GM21390 (cell line): ENCODE results near the gene NEUROD2.
A peak's percentile ranks its signal among the peaks of the same experiment; 100 is the strongest.

Experiments used
- ATAC-seq: cut with Tn5 transposase; IDR thresholded peaks from one replicate; pipeline ENCODE4 v1.9.1; 2021; ENCODE audit not compliant: unreplicated experiment

The NEUROD2 gene

GRCh38 chr17:39635614-39636176 lies 28.0 kb upstream of the NEUROD2 start:
- ATAC-seq, result no peak

DNA sequence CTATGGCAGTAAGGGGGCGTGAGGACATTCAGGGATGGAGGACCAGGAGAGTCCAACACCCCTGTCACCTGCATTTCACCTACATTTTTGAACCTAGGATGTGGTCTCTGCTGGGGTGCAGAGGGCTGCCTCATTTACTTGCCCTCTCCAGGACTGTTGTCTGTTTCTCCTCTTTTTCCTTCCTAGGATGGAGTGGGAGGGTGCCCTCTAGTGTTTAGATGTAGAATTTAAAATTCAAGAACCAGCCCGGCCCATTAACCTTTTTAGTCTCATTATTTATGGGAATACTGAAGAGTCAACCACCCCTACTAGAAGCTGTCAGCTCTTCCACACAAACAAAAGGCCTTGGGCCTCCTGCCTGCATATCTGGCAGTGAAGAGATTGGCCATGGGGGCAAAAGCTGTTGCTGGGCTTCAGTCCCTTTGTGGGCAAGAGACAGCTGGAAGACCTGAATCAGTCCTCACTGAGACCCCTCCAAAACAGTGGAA lies 26.7 kb upstream of the NEUROD2 start:
- ATAC-seq, result no peak

DNA sequence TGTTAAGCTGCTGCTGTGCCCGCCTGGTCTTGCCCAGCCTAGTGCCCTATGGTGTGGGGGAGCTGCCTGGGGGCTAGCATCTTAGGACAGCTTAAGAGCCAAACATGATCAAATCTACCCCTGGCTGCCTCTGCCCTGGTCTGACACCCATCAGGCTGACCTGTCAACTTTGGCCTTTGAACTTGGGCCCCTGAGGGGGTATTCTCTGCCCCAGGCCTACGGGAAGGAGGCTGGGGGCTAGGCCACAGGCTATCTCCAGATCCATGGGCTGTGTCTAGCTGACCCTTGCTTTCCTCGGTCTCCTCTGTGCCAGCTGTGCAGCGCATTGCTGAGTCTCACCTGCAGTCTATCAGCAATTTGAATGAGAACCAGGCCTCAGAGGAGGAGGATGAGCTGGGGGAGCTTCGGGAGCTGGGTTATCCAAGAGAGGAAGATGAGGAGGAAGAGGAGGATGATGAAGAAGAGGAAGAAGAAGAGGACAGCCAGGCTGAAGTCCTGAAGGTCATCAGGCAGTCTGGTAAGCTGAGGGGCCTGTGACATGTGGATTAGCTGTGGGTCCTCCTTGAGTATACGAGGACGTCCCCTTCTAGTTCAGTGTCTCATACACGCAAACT lies 26.0 kb upstream of the NEUROD2 start:
- no peak for ATAC-seq

DNA sequence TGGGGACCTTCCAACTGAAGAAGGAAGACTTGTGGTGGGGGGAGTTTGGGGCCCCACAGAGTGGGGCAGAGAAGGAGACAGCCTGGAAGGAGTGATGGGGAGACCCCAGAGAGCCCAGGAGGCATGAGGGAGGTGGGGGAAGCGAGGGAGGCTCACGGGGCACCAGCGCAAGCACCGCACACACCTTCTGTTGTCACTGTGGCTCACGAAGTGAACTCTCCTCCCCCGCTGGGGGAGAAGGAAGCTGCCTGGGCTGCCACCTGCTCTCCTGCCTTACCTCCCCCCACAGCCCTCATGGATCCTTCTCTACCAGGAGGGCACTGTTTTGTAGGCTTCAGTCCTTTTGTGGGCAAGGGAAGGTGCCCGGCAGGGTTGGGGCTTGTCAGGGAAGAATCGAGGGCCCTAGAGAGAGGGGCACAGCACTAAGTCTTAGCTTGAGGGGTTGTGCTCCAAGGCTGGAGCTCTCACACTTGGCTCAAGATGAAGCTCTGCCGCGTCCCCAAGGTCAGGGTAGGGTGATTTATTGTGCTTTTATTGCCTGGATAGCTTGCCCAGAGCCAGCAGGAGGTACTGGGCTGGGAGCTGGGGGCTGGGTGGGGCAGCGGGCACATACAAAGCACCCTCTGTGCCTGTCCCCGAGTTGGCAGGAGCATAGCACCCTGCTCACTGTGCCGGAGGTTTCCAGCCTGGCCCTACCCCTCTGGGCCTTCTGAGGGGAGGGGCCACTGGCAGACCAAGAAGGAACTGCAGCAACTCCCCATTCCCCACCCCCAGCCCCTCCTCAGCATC lies 24.6 kb upstream of the NEUROD2 start:
- no peak for ATAC-seq

GRCh38 chr17:39631403-39631802 lies 23.7 kb upstream of the NEUROD2 start:
- ATAC-seq, result no peak

DNA sequence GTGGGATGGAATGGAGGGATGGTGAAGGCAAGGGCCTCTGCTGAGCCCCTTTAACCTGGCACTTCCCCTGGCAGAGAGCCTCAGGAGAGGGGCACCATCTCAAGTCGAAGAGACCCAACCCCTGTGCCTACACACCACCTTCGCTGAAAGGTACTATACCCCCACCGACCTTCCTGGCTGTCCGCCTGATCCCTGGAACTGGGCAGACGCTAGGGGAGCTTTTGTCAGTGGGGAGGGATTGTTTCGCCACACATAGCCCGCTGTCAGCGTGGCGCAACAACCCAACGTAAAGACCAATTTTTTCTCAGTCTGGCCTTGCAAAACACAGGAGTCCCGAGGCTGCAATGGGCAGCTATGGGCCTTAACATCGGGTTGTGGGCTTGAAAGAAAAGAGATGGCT lies 22.2 kb upstream of the NEUROD2 start:
- no peak for ATAC-seq

DNA sequence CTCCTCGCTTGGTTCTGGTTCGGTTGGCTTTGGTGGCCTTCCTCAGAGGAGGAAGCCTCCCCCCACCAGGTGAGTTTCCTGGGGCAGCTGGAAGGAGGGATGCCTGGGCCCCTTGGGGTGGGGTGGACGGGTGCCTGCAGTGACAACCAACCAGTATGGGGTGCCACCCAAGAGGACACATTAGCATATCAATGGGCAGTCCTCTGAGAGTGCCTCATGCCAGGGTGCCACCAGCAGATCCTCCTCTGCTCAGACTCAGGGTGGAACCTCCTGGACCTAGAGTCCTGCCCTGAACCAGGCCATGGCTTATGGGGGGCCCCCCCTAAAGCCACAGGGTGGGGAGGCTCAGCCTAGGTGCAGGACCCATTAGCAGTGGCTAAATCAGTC lies 21.8 kb upstream of the NEUROD2 start:
- no peak for ATAC-seq

GRCh38 chr17:39628655-39629493 lies 21.2 kb upstream of the NEUROD2 start:
- no peak for ATAC-seq

- ATAC-seq, result no peak
These were observed 20.2 kb upstream of the NEUROD2 start for GRCh38 chr17:39627712-39628516.

- ATAC-seq, result no peak
These were observed 19.5 kb upstream of the NEUROD2 start for GRCh38 chr17:39627047-39627711.

- ATAC-seq, result no peak
These were observed 18.7 kb upstream of the NEUROD2 start, which contains the start of gene PPP1R1B for GRCh38 chr17:39626171-39627046. TSS of gene PPP1R1B (plus strand) at chr17:39626952. CDS start at chr17:39627393, 441 bp downstream.

DNA sequence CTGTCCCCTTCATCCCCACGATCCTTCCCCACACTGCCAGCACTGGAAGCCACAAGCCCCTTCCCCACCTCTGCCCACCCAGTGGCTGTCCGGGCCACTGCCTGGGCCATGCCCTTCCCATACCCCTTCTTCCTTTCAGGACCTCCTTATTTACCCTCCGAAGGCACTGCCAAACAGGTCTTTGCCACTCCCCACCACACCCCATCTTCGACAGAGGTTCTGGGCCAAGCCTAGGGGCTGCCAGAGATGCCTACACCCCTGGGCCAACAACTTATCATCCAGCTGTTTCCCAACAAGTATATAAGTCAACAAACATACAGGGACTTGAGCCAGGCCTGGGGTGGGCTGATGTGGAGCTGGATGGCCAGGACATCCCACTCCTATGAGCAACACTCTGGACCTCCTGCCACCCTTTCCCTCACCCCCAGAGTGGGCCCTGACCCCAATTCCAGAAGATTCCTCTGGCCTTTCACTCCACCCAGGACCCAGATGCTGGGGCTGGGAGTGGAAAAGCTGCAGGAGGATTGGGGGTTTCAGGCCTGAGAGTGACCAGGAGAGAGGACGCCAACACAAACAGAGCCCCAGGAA lies 17.6 kb upstream of the NEUROD2 start:
- ATAC-seq, result no peak

- ATAC-seq, result no peak
These were observed 16.6 kb upstream of the NEUROD2 start for GRCh38 chr17:39624313-39624712.

DNA sequence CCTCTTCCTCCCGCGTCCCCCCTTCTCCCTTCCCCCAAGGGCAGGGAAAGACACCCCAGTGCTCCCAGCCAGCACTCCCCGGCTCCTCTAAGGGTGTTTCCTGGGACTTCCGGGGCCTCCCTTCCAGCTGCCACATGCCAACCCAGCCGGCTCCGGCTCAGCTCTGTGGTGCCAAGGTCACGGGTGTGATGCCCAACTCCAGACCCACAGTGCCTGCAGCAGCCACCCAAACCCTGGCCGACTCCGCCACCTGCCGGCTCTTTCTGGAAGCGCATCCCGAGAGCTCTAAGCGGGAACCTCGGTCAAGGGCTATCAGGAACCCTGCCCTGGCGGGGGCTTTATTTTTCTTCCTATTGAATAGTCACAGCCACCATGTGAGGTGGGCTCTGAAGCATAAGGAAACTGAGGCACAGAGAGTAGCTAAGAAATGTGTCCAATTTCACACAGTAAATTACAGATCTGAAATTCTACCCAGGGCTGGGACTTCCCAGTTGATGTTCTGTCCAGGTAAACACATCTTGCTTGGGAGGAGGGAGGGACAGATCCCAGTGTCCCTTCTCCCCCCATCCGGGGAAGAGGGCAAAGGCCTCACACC lies 15.7 kb upstream of the NEUROD2 start:
- no peak for ATAC-seq

- ATAC-seq, result peak; percentile 23
These were observed 14.8 kb upstream of the NEUROD2 start for GRCh38 chr17:39622380-39623006.

- ATAC-seq, result peak; percentile 57
These were observed 14.0 kb upstream of the NEUROD2 start for GRCh38 chr17:39621523-39622379.

DNA sequence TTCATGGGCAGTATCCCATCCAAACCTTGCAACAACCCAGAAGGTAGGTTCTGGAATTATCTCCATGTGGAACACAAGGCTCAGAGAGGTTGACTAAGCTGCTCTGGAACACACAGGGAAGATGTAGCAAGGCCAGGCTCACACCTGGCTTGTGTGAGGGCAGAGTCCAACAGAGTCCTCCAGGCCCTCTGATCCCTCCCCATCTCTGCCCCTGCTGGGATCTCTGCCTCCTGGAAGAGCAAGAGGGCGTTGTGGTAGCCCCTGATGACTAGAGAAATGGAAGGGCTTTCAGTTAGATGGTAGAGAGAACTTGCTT lies 12.0 kb upstream of the NEUROD2 start:
- ATAC-seq, result no peak
